HepG2 (cell line): ENCODE measurements around the gene MEIS1. TPM values are rescaled to one million over a fixed set of nuclear protein-coding genes. Genes with fewer than 3 reads are reported as not detected.

Source experiments
- ISX ChIP-seq: sonication (generic); formaldehyde crosslinking; conservative IDR thresholded peaks from 2 replicates; pipeline ENCODE4 v1.5.0; 2020; ENCODE audit warnings: missing genetic modification reagents
- KDM3A ChIP-seq: IDR thresholded peaks from 2 replicates; pipeline ENCODE4 v1.6.1; 2018; ENCODE audit warnings: low read depth, missing compliant biosample characterization
- MAX ChIP-seq: IDR thresholded peaks from 2 replicates; pipeline ENCODE4 v1.6.1; 2012; ENCODE audit warnings: inconsistent platforms
- PAWR ChIP-seq: sonication (generic); formaldehyde crosslinking; IDR thresholded peaks from 2 replicates; pipeline ENCODE4 v1.4.0; 2020; ENCODE audit warnings: missing genetic modification reagents, mild to moderate bottlenecking, borderline replicate concordance
- PRDM15 ChIP-seq: sonication (generic); formaldehyde crosslinking; IDR thresholded peaks from 2 replicates; pipeline ENCODE4 v1.4.0; 2020; ENCODE audit warnings: missing genetic modification reagents
- RERE ChIP-seq: IDR thresholded peaks from 2 replicates; pipeline ENCODE4 v1.6.1; 2016; ENCODE audit warnings: low read depth, missing genetic modification reagents, missing compliant biosample characterization
- SOX13 ChIP-seq, 3 experiments: fragments of 450-650 bp in 1 of 3; sonication (generic) in 1 of 3; formaldehyde crosslinking in 1 of 3; IDR thresholded peaks in 2 of 3; conservative IDR thresholded peaks in 1 of 3; 2 replicates each; pipeline versions ENCODE4 v1.5.0 to v1.6.1; 2016 to 2020; ENCODE audit warnings: antibody characterized with exemption in 1 of 3, mild to moderate bottlenecking in 1 of 3, missing compliant biosample characterization in 1 of 3, missing genetic modification reagents in 1 of 3, moderate library complexity in 1 of 3
- TCF7L2 ChIP-seq: IDR thresholded peaks from 2 replicates; pipeline ENCODE4 v1.6.1; 2011; ENCODE audit warnings: mild to moderate bottlenecking, low read depth, low read length, moderate library complexity
- ZBED4 ChIP-seq: sonication (generic); formaldehyde crosslinking; IDR thresholded peaks from 2 replicates; pipeline ENCODE4 v1.4.0; 2020; ENCODE audit warnings: missing genetic modification reagents, borderline replicate concordance
- ZNF354B ChIP-seq: sonication (generic); formaldehyde crosslinking; IDR thresholded peaks from 2 replicates; pipeline ENCODE4 v1.8.0; 2022; ENCODE audit warnings: mild to moderate bottlenecking, missing genetic modification reagents
- ZSCAN22 ChIP-seq: sonication (generic); formaldehyde crosslinking; IDR thresholded peaks from 2 replicates; pipeline ENCODE4 v1.4.0; 2020; ENCODE audit warnings: mild to moderate bottlenecking, missing genetic modification reagents
- polyA plus RNA-seq, 8 experiments: library from polyadenylated mRNA; depleted of rRNA in 3 of 8; stranded (reverse) in 7 of 8; unstranded in 1 of 8; fragments of >200 nt; fragmentation: Illumina TruSeq in 4 of 8; extraction: Trizol in 4 of 8; gene quantifications; 2 replicates each; pipeline versions ENCODE4 v1.2.1 to v1.2.3, GENCODE V29; 2011 to 2016; ENCODE audit warnings: low read depth in 4 of 8, missing spikeins in 1 of 8, mixed read lengths in 1 of 8; ENCODE audit not compliant: insufficient read depth in 1 of 8
- total RNA-seq, 5 experiments: library from RNA; depleted of rRNA; stranded (reverse); fragments of >200 nt; fragmentation: Illumina TruSeq; extraction: Trizol; gene quantifications; 2 replicates each; pipeline ENCODE4 v1.2.3, GENCODE V29; 2016; ENCODE audit warnings: low read depth in 1 of 5

The MEIS1 gene
- total and polyA plus RNA-seq, 2 of the 13 experiments (the other 11 are each of a cell fraction or from before 2014, with no cell fraction given): 3.8 to 6.0 TPM

GRCh38 chr2:66434679-66435548 is at the start of gene MEIS1 (continued):
- TF ChIP-seq PRDM15 (CRISPR knock-in tag) (no peak), ZSCAN22 (CRISPR knock-in tag) (no peak), PAWR (CRISPR knock-in tag) (no peak), ZNF354B (CRISPR knock-in tag) (no peak), MAX (peak; percentile 94), TCF7L2 (no peak), RERE (CRISPR knock-in tag) (no peak), SOX13 (IDR thresholded peaks at IDR 0.05) (0 out of 2 replicates have a peak, but pooled peaks have one; percentile 42), SOX13 (CRISPR knock-in tag; conservative IDR thresholded peaks at IDR 0.05 in 1 of 2, IDR thresholded peaks at IDR 0.05 in 1 of 2) (peak in 1 of 2 experiments; percentile 76; a peak in 2 of 4 replicates), ISX (CRISPR knock-in tag) (0 out of 2 replicates have a peak, but pooled peaks have one; percentile 77), ZBED4 (CRISPR knock-in tag) (peak; percentile 59; the same call in 1 of the 2 replicates), KDM3A (CRISPR knock-in tag) (peak; percentile 60; the same call in 1 of the 2 replicates)
